Activated naive CD4-positive, alpha-beta T cell (primary cell): ENCODE results near the gene SERF2.
"Not testable (repeated sequence)": the region's sequence is repeated elsewhere in the genome, so short reads cannot be mapped to it uniquely, and the experiment has no call there.

Experiments
- DNase-seq, 4 experiments: peaks; one replicate each; lab custom pipeline; 2025; lab: John Stamatoyannopoulos, UW

Gene SERF2

GRCh38 chr15:43791993-43792760, at the start of gene SERF2:
Gene SERF2 (plus strand): TSS chr15:43792320. CDS start chr15:43792377, 57 bp downstream.
- DNase-seq, result peak; percentile 97 to 99 (median 98)

DNA sequence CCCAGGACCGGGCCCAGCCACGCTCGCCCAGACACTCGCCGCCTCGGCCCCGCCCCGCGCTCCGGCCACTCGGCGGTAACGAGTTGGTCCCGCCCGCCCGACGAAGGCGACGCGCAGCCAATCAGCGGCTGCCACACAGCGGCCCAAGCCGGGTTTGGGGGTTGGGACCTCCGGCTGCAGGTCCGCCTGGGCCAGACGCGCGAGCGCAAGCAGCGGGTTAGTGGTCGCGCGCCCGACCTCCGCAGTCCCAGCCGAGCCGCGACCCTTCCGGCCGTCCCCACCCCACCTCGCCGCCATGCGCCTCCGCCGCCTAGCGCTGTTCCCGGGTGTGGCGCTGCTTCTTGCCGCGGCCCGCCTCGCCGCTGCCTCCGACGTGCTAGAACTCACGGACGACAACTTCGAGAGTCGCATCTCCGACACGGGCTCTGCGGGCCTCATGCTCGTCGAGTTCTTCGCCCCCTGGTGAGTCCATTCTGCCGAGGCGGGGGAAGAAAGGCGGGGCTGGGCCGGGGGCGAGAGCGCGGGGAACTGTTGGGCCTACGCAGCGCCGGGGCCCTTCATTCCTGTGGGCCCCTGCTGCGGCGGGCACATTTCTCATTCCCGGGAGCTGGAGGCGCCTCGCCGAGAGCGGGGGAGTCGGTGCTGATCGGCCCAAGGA, 45.7 kb upstream of the SERF2 start, which contains the start of gene PDIA3:
Gene PDIA3 (plus strand): TSS at position 194 of the 658 bp plus-strand sequence. CDS start 102 bp downstream, at position 296.
- peak; percentile 59 to 74 (median 72) for DNase-seq

- not testable (repeated sequence) for DNase-seq
Measured at GRCh38 chr15:43746903-43747309, 45.2 kb upstream of the SERF2 start.

DNA sequence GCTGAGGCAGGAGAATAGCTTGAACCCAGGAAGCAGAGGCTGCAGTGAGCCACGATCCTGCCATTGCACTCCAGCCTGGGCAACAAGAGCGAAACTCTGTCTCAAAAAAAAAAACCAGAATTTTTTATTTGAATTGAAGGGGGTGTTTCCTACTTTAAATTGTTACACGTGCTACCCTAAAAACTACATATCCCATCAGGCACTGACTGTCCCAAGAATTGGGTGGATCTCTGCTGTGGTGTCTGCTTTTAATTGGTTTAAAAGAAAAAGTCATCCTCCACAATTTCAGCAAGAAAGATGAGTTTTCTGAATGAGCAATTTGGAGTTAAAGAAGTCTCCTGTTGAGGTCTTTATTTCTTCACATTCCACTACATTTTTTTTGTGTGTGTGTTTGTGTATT, 43.7 kb upstream of the SERF2 start:
- no peak for DNase-seq

GRCh38 chr15:43749690-43750345, 42.3 kb upstream of the SERF2 start:
- no peak for DNase-seq

- no peak for DNase-seq
Measured at GRCh38 chr15:43751885-43752284, 40.2 kb upstream of the SERF2 start.

DNA sequence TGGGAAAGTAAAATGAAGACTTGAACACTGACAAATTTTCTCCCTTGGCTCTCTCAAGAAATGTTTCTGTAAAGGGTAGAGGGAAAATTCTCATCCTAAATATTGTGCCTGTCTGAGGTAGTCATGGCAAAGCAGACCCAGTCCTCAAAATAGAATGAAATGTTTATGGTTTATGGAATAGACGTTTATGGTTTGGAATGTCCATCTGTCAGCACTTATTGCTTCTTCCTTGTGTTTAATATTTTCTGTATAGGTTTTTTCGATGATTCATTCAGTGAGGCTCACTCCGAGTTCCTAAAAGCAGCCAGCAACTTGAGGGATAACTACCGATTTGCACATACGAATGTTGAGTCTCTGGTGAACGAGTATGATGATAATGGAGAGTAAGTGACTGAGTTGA, 29.3 kb upstream of the SERF2 start:
- no peak for DNase-seq

- DNase-seq, result no peak
Measured at GRCh38 chr15:43763819-43764446, 28.2 kb upstream of the SERF2 start.

DNA sequence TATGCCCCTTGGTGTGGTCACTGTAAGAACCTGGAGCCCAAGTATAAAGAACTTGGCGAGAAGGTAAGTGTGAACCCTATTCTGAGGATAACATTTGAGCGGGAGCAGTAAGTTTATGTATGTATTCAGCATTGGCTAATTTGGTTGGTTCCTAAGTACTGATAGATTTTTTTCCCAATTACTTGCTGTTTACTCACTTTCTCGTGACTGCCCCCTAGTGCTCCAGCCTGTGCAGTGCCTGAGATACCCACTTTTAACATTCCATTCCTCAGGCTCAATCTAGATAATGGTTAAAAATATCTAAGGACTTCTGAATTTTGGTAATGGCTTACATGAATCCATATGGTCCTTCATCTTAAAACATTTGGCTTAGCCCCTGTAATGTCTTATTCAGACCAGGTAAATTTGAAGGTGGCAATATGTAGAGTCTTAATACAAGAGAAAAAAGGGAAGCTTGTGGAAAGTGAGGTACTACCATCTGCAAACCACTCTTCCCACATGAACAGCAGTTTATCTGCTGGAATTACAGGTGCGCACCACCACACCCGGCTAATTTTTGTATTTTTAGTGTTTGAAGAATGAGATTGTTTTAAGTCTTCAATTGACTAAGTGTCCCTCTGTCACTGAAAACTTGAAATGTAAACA, 22.4 kb upstream of the SERF2 start:
- DNase-seq, result peak in 1 of 4 experiments; percentile 45

DNA sequence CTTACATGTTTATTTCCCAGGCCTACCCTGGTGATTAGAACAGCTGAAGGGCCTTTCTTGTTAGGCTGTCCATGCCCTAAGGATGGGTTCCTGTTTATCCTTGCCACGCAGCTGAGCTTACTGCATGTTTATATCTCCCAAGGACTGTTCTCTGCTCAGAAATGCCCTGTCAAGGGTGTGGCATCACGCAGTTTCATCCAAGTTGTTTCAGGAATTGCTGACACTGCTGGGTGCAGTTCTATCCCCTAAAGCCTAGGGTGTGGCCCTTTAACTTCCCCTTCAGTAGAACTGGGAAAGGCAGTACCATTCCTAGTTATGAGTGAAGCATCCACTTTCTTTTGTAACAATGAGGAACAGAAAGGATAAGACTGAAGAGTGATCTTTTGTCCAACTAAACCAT, 20.3 kb upstream of the SERF2 start:
- DNase-seq, result no peak

GRCh38 chr15:43772624-43773023, 19.5 kb upstream of the SERF2 start:
- DNase-seq, result no peak

- DNase-seq, result no peak
Measured at GRCh38 chr15:43774062-43774461, 18.1 kb upstream of the SERF2 start.

DNA sequence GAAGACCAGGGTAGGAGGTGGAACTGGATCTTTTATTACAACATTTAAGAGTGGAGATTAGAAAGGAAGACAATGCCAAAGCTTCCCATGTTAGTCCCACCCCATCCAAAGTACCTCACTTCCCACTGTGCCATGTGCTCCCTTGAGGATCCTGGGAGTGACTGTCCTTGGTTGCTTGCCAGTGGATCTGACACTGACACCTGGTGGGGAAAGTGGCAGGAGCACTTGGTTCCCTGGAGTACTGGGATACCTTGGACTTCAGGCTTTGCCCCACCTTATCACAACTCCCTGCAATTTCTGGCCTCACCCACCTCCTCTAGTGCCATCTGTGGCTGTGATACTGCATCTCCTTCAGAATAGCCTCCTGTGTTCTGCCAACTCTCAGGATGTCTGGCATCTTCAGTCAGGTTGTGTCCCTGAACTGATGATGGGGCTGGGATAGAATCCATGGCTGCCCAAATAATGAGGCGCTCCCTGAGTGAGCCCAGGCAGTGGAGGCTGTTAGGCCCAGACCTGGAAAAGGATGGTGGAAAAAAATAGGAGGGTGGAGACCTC, 16.6 kb upstream of the SERF2 start:
- DNase-seq, result no peak

DNA sequence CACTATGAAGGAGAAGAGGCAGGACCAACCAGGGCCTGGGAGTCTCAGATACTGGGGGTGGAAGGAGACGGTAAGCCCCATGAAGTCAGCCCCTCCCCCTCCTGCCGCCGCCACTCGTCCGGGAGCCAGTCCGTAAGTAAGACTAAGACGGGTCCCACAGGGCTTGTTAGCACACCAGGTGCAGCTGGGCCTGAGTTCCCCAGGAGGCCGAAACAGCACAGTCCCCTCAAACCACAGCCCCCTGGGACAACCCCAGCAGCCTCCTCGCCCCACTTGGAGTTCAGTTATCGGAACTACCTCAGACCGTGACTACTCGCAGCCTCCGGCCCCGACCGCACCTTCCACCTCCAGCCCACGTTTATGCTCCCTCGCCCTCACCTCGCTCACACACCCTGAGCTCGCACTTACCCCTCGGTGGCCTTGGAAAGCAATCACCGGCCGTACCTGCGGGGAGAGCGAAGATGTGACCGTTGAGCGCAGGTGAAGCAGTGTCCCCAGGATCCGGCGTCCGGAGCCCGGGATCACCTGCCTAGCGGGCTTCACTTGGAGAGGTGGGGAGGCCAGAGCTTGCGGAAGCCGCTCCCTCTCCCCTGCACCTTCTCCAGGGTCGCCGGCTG, 15.9 kb upstream of the SERF2 start:
- peak in 1 of 4 experiments; percentile 6 for DNase-seq

DNA sequence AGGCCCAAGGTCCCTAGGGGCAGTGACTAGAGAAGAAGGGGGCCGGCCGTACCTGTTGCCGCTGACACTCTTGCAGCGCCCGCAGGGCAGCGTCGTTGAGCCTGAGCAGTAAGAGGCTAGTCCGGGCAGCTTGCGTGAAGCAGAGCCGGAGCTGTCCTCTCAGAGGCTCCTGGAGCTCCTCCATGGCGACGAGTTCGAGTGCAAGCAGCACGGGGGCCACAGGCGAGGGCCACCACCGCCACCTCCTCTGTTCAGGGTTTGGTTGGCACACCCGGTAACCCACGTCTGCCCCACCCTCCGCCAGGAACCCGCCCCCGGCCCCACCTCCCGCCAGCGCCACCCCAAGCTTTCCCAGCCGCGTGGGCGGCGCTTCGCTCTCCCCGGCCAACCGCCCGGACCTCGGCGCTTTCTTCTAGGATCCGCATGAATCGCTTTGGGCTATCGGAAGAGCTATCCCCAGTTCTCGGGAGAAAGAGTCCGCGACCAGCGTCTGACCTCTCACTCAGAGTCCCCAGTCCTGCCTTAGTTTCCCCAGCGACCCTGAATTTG, 15.3 kb upstream of the SERF2 start, which contains the start of gene ELL3:
Gene ELL3 (minus strand): TSS at position 249 of the 549 bp plus-strand sequence. CDS start 65 bp downstream, at position 184.
- DNase-seq, result peak; percentile 47 to 80 (median 59)

GRCh38 chr15:43777267-43777914, 14.7 kb upstream of the SERF2 start:
- DNase-seq, result peak; percentile 51 to 75 (median 66)

DNA sequence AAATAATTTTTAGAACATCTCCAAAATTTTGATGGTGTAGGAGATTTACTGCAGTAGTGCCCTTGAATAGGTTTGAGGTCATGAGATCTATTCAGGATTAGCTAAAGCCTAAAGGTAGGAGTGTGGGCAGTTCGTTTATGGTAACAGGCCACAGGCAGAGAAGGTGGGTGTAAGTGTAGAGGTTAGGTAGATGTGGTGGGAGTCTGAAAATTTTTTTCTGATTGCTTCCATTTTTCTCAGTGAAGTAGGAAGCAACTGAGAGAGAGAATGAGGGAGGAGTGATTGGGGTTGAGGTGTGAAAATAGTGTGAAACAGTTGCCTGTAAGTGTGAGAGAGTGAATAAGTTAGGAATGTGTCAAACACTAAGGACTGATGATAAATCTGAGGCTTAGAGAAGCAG, 13.1 kb upstream of the SERF2 start:
- no peak for DNase-seq

GRCh38 chr15:43789409-43789808, 2.7 kb upstream of the SERF2 start:
- DNase-seq, result no peak

- DNase-seq, result peak in 1 of 4 experiments; percentile 6
Measured at GRCh38 chr15:43792761-43793476, 799 bp downstream of the SERF2 start.
